ENCODE measurements around the gene DMRT2. TPM values are rescaled to one million over a fixed set of nuclear protein-coding genes. Genes with fewer than 3 reads are reported as not detected.

Gene DMRT2
- not detected in 2 replicates for total RNA-seq
- polyA plus RNA-seq: not detected in 2 replicates
- polyA plus RNA-seq (2011; cell fraction: cytosol; rRNA removed): not detected in 2 replicates
- not detected in 2 replicates for polyA plus RNA-seq (2011; cell fraction: nucleus; rRNA removed)
- not detected in 2 replicates for polyA plus RNA-seq (2012)
- polyA minus RNA-seq: not detected in 2 replicates
- polyA minus RNA-seq (2011; cell fraction: cytosol; rRNA and poly(A)+ RNA removed): not detected
- not detected in 2 replicates for polyA minus RNA-seq (2011; cell fraction: nucleus; rRNA and poly(A)+ RNA removed)
- not detected for Bru-seq, nascent RNA
- not detected for BruChase-seq, experiment 1, labeled RNA remaining after a 6-hour chase
- not detected for BruChase-seq, experiment 2, labeled RNA remaining after a 2-hour chase
- long read RNA-seq: 0 reads

DNA sequence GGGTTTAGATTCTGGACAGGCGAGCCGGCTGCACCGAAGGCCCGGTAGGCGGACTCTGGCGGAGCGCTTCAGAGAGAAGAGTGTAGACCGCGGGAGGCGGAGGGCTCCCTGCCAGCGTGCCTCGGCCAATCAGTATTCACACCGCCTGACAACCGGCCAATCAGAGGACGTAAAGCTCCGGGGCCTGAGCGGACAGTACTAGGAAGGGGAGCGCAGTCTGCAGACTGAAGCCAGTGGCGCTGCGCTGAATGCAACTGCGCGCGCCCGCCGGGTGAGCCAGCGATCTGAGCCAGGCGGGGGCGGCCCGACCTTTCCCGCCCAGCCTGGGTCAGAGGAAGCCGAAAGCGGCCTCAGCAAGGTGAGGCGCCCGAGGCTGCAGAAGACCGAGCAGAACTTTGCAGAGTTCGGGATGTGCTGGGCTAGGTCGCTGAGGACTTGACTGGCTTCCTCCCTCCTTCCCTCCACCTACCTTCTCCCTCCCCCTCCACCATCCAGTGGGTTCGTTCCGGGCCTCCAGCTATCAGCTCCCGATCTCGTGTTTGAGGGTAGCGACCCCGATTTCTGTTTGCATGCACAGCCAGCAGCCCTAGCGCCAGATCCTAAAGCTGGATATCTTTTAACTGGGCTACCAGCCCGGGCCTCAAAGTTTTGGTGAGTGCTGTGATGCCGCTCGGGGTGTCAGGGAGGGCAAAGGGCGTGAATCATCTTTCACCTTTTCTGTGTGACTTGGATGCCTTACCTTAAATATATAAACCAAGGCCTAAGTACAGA, at the start of gene DMRT2:
TSS of gene DMRT2 (plus strand) at position 233 of the 771 bp plus-strand sequence. CDS start 1,257 bp downstream, outside the sequence.
- Histone ChIP-seq H3K9me1 (replicated peaks; ENCODE audit: control insufficient read depth, extremely low read depth, insufficient read depth, low read length) (no peaks in the 10 kb centered on the region), H4K20me1 (replicated peaks; ENCODE audit: control insufficient read depth, extremely low read depth, insufficient read depth, low read length) (no peaks in the 10 kb centered on the region), H3K4me3 (replicated peaks in 1 of 3; ENCODE audit: insufficient read depth in 1 of 3, low read depth in 1 of 3, low read length in 3 of 3) (no peak within 1 kb of the TSS), H3K4me1 (ENCODE audit: control insufficient read depth, extremely low read depth, insufficient read depth, low read length) (no peaks in the 10 kb centered on the region), H3K27ac (ENCODE audit: insufficient read depth, low read depth, low read length) (no peak within 1 kb of the TSS), H3K9ac (replicated peaks; ENCODE audit: extremely low read depth, insufficient read depth, low read length) (no peak within 1 kb of the TSS), H3K36me3 (ENCODE audit: control insufficient read depth in 2 of 2, extremely low read depth in 1 of 2, insufficient read depth in 2 of 2, low read length in 2 of 2) (no peaks in the 10 kb centered on the region), H3K27me3 (ENCODE audit: control insufficient read depth in 2 of 2, insufficient read depth in 2 of 2, low read length in 2 of 2) (peaks cover 80 to 92% of the 10 kb centered on the region in 2 experiments), H2AFZ (ENCODE audit: low read depth, low read length) (no peak within 1 kb of the TSS), H3K4me2 (ENCODE audit: insufficient read depth, low read length) (no peak within 1 kb of the TSS), H3K79me2 (ENCODE audit: control insufficient read depth, insufficient read depth, low read length) (no peaks in the 10 kb centered on the region), H3K9me3 (replicated peaks; ENCODE audit: control insufficient read depth, insufficient read depth, low read length) (no peaks in the 10 kb centered on the region)
- TF ChIP-seq EZH2 (IDR thresholded peaks at IDR 0.05; ENCODE audit: borderline replicate concordance, low read depth, low read length, severe bottlenecking) (peak; percentile 89), MYC (IDR thresholded peaks at IDR 0.05; ENCODE audit: low read depth, low read length) (no peak), GATA2 (IDR thresholded peaks at IDR 0.05; ENCODE audit: insufficient read depth, insufficient read length, low read depth, low read length) (no peak)
- DNase-seq (ENCODE audit: low read depth, low spot score): peak; percentile 39
- ChIA-PET POLR2A (no interaction called here), CTCF (no interaction called here)
- peak; percentile 26 for FAIRE-seq
- BruUV-seq (replicated peaks): no TSS peak
- dilution Hi-C loops (cut with MboI; ENCODE audit: extremely low pct_ligation_motif_present, low sequenced_read_pairs): no loop called here
- intact Hi-C loops (cut with micrococcal nuclease): no loop called here

- Histone ChIP-seq H3K4me1 (ENCODE audit: control insufficient read depth, extremely low read depth, insufficient read depth, low read length) (no peaks in the 10 kb centered on the region), H2AFZ (ENCODE audit: low read depth, low read length) (no peak overlapping the region), H3K9me1 (replicated peaks; ENCODE audit: control insufficient read depth, extremely low read depth, insufficient read depth, low read length) (no peaks in the 10 kb centered on the region), H3K27ac (ENCODE audit: insufficient read depth, low read depth, low read length) (no peak overlapping the region), H3K27me3 (ENCODE audit: control insufficient read depth in 2 of 2, insufficient read depth in 2 of 2, low read length in 2 of 2) (no peaks in the 10 kb centered on the region), H3K9ac (replicated peaks; ENCODE audit: extremely low read depth, insufficient read depth, low read length) (no peak overlapping the region), H3K79me2 (ENCODE audit: control insufficient read depth, insufficient read depth, low read length) (no peaks in the 10 kb centered on the region), H3K4me3 (replicated peaks in 1 of 3; ENCODE audit: insufficient read depth in 1 of 3, low read depth in 1 of 3, low read length in 3 of 3) (no peak overlapping the region), H3K9me3 (replicated peaks; ENCODE audit: control insufficient read depth, insufficient read depth, low read length) (no peaks in the 10 kb centered on the region), H3K4me2 (ENCODE audit: insufficient read depth, low read length) (no peak overlapping the region), H3K36me3 (ENCODE audit: control insufficient read depth in 2 of 2, extremely low read depth in 1 of 2, insufficient read depth in 2 of 2, low read length in 2 of 2) (no peaks in the 10 kb centered on the region), H4K20me1 (replicated peaks; ENCODE audit: control insufficient read depth, extremely low read depth, insufficient read depth, low read length) (no peaks in the 10 kb centered on the region)
- intact Hi-C loops (cut with micrococcal nuclease) (no loop called here), dilution Hi-C loops (cut with MboI; ENCODE audit: extremely low pct_ligation_motif_present, low sequenced_read_pairs) (no loop called here)
- ChIA-PET CTCF (interaction anchor here (0.6 kb wide), 1 partner anchor 374 kb away, joined by 3 read pairs; no protein-coding TSS in a partner anchor), POLR2A (no interaction called here)
- FAIRE-seq (no peak), DNase-seq (ENCODE audit: low read depth, low spot score) (no peak)
- no TSS peak for BruUV-seq (replicated peaks)
- TF ChIP-seq POLR2A (IDR thresholded peaks at IDR 0.05; ENCODE audit: low read depth, low read length): no peak
- TF ChIP-seq POLR2AphosphoS5 (IDR thresholded peaks at IDR 0.05; ENCODE audit: insufficient read depth, low read depth, low read length): no peak
- TF ChIP-seq MAX (IDR thresholded peaks at IDR 0.05; ENCODE audit: insufficient read depth, insufficient read length): no peak
- no peak for TF ChIP-seq FOS (IDR thresholded peaks at IDR 0.05; ENCODE audit: borderline replicate concordance, insufficient read depth, low read length)
- no peak for TF ChIP-seq GATA2 (IDR thresholded peaks at IDR 0.05; ENCODE audit: insufficient read depth, insufficient read length, low read depth, low read length)
- no peak for TF ChIP-seq JUN (IDR thresholded peaks at IDR 0.05; ENCODE audit: borderline replicate concordance, insufficient read depth, insufficient read length, low read depth)
- TF ChIP-seq MYC (IDR thresholded peaks at IDR 0.05; ENCODE audit: low read depth, low read length): no peak
These were observed 48.3 kb upstream of the DMRT2 start for GRCh38 chr9:1001838-1002237.
